Measurements from ENCODE around the gene ZC3H7A. TPM values are rescaled to one million over a fixed set of nuclear protein-coding genes. Genes with fewer than 3 reads are reported as not detected.

ZC3H7A gene
- total RNA-seq, 1 experiment from 2014 or later = 45.9 TPM

DNA sequence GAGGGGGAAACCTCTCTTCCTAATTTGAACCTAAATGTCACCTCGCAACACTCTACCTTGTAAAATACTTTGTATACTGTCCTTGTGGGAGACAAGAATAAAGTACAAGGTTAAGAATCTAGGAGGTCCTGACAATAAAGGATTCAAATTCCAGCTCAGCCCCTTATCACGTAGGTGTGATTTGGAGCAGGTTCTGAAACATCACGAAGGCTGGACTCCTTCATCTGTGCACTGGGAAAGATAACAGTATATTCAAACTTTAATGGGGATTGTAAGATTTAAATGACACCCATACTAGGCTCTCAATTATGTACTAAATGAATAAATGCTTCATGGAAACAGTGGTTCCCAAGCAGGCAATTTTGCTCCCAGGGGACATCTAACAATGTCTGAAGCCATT, 56.5 kb downstream of the ZC3H7A start:
- peak overlapping the region; percentile 93 for H3K4me3 Mint-ChIP-seq
- POLR2A ChIA-PET = no interaction called here
- no peaks in the 10 kb centered on the region for H3K27me3 Mint-ChIP-seq (ENCODE audit: low read depth)
- no peak overlapping the region for H3K27ac Mint-ChIP-seq
- TF ChIP-seq, protein P1, sequence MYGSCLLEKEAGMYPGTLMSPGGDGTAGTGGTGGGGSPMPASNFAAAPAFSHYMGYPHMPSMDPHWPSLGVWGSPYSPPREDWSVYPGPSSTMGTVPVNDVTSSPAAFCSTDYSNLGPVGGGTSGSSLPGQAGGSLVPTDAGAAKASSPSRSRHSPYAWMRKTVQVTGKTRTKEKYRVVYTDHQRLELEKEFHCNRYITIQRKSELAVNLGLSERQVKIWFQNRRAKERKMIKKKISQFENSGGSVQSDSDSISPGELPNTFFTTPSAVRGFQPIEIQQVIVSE (CRISPR knock-in tag; IDR thresholded peaks at IDR 0.05; ENCODE audit: borderline replicate concordance) = no peak
- TF ChIP-seq, protein P2, sequence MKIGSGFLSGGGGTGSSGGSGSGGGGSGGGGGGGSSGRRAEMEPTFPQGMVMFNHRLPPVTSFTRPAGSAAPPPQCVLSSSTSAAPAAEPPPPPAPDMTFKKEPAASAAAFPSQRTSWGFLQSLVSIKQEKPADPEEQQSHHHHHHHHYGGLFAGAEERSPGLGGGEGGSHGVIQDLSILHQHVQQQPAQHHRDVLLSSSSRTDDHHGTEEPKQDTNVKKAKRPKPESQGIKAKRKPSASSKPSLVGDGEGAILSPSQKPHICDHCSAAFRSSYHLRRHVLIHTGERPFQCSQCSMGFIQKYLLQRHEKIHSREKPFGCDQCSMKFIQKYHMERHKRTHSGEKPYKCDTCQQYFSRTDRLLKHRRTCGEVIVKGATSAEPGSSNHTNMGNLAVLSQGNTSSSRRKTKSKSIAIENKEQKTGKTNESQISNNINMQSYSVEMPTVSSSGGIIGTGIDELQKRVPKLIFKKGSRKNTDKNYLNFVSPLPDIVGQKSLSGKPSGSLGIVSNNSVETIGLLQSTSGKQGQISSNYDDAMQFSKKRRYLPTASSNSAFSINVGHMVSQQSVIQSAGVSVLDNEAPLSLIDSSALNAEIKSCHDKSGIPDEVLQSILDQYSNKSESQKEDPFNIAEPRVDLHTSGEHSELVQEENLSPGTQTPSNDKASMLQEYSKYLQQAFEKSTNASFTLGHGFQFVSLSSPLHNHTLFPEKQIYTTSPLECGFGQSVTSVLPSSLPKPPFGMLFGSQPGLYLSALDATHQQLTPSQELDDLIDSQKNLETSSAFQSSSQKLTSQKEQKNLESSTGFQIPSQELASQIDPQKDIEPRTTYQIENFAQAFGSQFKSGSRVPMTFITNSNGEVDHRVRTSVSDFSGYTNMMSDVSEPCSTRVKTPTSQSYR (CRISPR knock-in tag; IDR thresholded peaks at IDR 0.05) = no peak
- TF ChIP-seq, protein P3, sequence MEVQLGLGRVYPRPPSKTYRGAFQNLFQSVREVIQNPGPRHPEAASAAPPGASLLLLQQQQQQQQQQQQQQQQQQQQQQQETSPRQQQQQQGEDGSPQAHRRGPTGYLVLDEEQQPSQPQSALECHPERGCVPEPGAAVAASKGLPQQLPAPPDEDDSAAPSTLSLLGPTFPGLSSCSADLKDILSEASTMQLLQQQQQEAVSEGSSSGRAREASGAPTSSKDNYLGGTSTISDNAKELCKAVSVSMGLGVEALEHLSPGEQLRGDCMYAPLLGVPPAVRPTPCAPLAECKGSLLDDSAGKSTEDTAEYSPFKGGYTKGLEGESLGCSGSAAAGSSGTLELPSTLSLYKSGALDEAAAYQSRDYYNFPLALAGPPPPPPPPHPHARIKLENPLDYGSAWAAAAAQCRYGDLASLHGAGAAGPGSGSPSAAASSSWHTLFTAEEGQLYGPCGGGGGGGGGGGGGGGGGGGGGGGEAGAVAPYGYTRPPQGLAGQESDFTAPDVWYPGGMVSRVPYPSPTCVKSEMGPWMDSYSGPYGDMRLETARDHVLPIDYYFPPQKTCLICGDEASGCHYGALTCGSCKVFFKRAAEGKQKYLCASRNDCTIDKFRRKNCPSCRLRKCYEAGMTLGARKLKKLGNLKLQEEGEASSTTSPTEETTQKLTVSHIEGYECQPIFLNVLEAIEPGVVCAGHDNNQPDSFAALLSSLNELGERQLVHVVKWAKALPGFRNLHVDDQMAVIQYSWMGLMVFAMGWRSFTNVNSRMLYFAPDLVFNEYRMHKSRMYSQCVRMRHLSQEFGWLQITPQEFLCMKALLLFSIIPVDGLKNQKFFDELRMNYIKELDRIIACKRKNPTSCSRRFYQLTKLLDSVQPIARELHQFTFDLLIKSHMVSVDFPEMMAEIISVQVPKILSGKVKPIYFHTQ (CRISPR knock-in tag; IDR thresholded peaks at IDR 0.05) = no peak
- no peak for TF ChIP-seq IRF2 (CRISPR knock-in tag; IDR thresholded peaks at IDR 0.05; ENCODE audit: borderline replicate concordance, low read depth)
- TF ChIP-seq EMX1 (CRISPR knock-in tag; IDR thresholded peaks at IDR 0.05) = no peak
- TF ChIP-seq ZNF219 (CRISPR knock-in tag; IDR thresholded peaks at IDR 0.05; ENCODE audit: borderline replicate concordance) = no peak
- TF ChIP-seq ELF4 (CRISPR knock-in tag; IDR thresholded peaks at IDR 0.05; ENCODE audit: low read depth) = no peak
- TF ChIP-seq CREM (CRISPR knock-in tag; IDR thresholded peaks at IDR 0.05) = no peak
- TF ChIP-seq, protein P4, sequence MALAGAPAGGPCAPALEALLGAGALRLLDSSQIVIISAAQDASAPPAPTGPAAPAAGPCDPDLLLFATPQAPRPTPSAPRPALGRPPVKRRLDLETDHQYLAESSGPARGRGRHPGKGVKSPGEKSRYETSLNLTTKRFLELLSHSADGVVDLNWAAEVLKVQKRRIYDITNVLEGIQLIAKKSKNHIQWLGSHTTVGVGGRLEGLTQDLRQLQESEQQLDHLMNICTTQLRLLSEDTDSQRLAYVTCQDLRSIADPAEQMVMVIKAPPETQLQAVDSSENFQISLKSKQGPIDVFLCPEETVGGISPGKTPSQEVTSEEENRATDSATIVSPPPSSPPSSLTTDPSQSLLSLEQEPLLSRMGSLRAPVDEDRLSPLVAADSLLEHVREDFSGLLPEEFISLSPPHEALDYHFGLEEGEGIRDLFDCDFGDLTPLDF (CRISPR knock-in tag; IDR thresholded peaks at IDR 0.05) = no peak
- TF ChIP-seq ZNF121 (CRISPR knock-in tag; IDR thresholded peaks at IDR 0.05) = no peak
- TF ChIP-seq SMAD3 (CRISPR knock-in tag; IDR thresholded peaks at IDR 0.05; ENCODE audit: borderline replicate concordance) = no peak
- TF ChIP-seq, protein P5, sequence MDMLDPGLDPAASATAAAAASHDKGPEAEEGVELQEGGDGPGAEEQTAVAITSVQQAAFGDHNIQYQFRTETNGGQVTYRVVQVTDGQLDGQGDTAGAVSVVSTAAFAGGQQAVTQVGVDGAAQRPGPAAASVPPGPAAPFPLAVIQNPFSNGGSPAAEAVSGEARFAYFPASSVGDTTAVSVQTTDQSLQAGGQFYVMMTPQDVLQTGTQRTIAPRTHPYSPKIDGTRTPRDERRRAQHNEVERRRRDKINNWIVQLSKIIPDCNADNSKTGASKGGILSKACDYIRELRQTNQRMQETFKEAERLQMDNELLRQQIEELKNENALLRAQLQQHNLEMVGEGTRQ (CRISPR knock-in tag; IDR thresholded peaks at IDR 0.05) = no peak
- TF ChIP-seq, protein P6, sequence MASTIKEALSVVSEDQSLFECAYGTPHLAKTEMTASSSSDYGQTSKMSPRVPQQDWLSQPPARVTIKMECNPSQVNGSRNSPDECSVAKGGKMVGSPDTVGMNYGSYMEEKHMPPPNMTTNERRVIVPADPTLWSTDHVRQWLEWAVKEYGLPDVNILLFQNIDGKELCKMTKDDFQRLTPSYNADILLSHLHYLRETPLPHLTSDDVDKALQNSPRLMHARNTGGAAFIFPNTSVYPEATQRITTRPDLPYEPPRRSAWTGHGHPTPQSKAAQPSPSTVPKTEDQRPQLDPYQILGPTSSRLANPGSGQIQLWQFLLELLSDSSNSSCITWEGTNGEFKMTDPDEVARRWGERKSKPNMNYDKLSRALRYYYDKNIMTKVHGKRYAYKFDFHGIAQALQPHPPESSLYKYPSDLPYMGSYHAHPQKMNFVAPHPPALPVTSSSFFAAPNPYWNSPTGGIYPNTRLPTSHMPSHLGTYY (CRISPR knock-in tag; IDR thresholded peaks at IDR 0.05) = no peak
- TF ChIP-seq GTF2I (CRISPR knock-in tag; conservative IDR thresholded peaks at IDR 0.05) = no peak
- no peak for TF ChIP-seq NFATC4 (CRISPR knock-in tag; IDR thresholded peaks at IDR 0.05)
- no peak for TF ChIP-seq FOXP1 (CRISPR knock-in tag; IDR thresholded peaks at IDR 0.05; ENCODE audit: borderline replicate concordance)
- TF ChIP-seq ZNF138 (CRISPR knock-in tag; conservative IDR thresholded peaks at IDR 0.05) = no peak
- TF ChIP-seq, protein P7, sequence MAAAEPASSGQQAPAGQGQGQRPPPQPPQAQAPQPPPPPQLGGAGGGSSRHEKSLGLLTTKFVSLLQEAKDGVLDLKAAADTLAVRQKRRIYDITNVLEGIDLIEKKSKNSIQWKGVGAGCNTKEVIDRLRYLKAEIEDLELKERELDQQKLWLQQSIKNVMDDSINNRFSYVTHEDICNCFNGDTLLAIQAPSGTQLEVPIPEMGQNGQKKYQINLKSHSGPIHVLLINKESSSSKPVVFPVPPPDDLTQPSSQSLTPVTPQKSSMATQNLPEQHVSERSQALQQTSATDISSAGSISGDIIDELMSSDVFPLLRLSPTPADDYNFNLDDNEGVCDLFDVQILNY (CRISPR knock-in tag; IDR thresholded peaks at IDR 0.05) = no peak
- no peak for TF ChIP-seq JUN (CRISPR knock-in tag; IDR thresholded peaks at IDR 0.05)
- no peak for TF ChIP-seq ZNF671 (CRISPR knock-in tag; IDR thresholded peaks at IDR 0.05)
- no peak for DNase-seq (ENCODE audit: low spot score)
- no peak for ATAC-seq
- peaks cover 5% of the 10 kb centered on the region; the same call in 1 of the 2 replicates for H3K36me3 Mint-ChIP-seq
- CTCF ChIA-PET = no interaction called here
- H3K9me3 Mint-ChIP-seq = no peaks in the 10 kb centered on the region
- H3K4me1 Mint-ChIP-seq = peaks cover 21% of the 10 kb centered on the region
